Activated naive CD4-positive, alpha-beta T cell treated with anti-CD3 and anti-CD28 coated beads, Interleukin-2, amount 50 U/mL, for 24 hours (primary cell): Measurements from ENCODE around the gene DPP6.
"Not testable (repeated sequence)": the region's sequence is repeated elsewhere in the genome, so short reads cannot be mapped to it uniquely, and the experiment has no call there.

Experiments
- H3K27ac Mint-ChIP-seq: one replicate; pipeline ENCODE4 v1.8.0; 2021; ENCODE audit warnings: mild to moderate bottlenecking, mixed read lengths
- H3K27me3 Mint-ChIP-seq: one replicate; pipeline ENCODE4 v1.8.0; 2021; ENCODE audit warnings: mixed read lengths
- H3K36me3 Mint-ChIP-seq: one replicate; pipeline ENCODE4 v1.8.0; 2021; ENCODE audit warnings: mixed read lengths
- H3K4me1 Mint-ChIP-seq: one replicate; pipeline ENCODE4 v1.8.0; 2021; ENCODE audit warnings: mixed read lengths
- H3K4me3 Mint-ChIP-seq: one replicate; pipeline ENCODE4 v1.8.0; 2021; ENCODE audit warnings: mild to moderate bottlenecking, mixed read lengths
- H3K9me3 Mint-ChIP-seq: one replicate; pipeline ENCODE4 v1.8.0; 2021; ENCODE audit warnings: mixed read lengths

Gene DPP6

DNA sequence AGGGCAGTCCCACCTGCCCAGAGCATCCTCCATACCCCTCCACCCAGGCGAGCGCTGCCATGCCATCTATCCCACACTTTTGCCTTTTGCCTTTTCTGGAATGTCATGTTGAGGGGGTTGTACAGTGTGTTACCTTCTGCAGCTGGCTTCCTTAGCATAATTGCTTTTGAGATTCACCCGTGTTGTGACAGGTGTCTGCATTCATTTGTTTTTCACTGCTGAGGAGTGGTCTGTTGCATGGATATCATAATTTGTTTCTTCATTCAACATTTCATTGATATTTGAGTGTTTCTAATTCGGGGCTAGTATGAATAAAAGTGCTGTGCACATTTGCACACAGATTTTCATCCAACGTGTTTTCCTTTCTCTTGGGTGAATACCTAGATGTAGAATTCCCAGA lies 596.8 kb downstream of the DPP6 start:
- Mint-ChIP-seq H3K36me3 (no peaks in the 10 kb centered on the region), H3K27me3 (no peaks in the 10 kb centered on the region), H3K27ac (no peak overlapping the region), H3K4me1 (no peaks in the 10 kb centered on the region), H3K9me3 (no peaks in the 10 kb centered on the region), H3K4me3 (no peak overlapping the region)

DNA sequence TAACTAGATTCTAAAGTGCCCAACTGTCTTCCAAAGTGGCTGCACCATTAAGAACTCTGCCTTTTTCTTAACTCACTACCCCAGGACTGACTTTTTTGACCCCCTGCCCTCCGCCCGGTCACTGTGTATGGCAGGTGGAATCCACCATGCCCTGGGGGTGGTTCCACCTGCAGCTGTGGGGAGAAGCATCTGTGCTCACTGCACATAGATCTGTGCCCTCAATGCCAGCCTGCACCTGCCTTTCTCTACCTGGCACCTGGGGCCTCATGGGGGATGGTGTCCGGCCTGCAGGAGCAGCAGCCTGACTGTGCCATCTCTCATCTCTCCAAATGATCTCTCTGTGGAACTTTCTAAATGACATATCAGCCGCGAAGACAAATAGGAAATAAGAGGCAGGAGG lies 597.2 kb downstream of the DPP6 start:
- no peaks in the 10 kb centered on the region for H3K4me1 Mint-ChIP-seq
- no peaks in the 10 kb centered on the region for H3K27me3 Mint-ChIP-seq
- no peak overlapping the region for H3K4me3 Mint-ChIP-seq
- H3K36me3 Mint-ChIP-seq: no peaks in the 10 kb centered on the region
- H3K9me3 Mint-ChIP-seq: no peaks in the 10 kb centered on the region
- H3K27ac Mint-ChIP-seq: no peak overlapping the region

- H3K27ac Mint-ChIP-seq: no peak overlapping the region
- H3K4me1 Mint-ChIP-seq: no peaks in the 10 kb centered on the region
- H3K27me3 Mint-ChIP-seq: no peaks in the 10 kb centered on the region
- no peaks in the 10 kb centered on the region for H3K36me3 Mint-ChIP-seq
- no peak overlapping the region for H3K4me3 Mint-ChIP-seq
- no peaks in the 10 kb centered on the region for H3K9me3 Mint-ChIP-seq
These were observed 598.1 kb downstream of the DPP6 start for GRCh38 chr7:154650275-154650674.

- Mint-ChIP-seq H3K9me3 (no peaks in the 10 kb centered on the region), H3K4me3 (no peak overlapping the region), H3K27me3 (no peaks in the 10 kb centered on the region), H3K27ac (no peak overlapping the region), H3K4me1 (no peaks in the 10 kb centered on the region), H3K36me3 (no peaks in the 10 kb centered on the region)
These were observed 599.3 kb downstream of the DPP6 start for GRCh38 chr7:154651501-154651900.

- no peak overlapping the region for H3K27ac Mint-ChIP-seq
- H3K36me3 Mint-ChIP-seq: no peaks in the 10 kb centered on the region
- H3K4me3 Mint-ChIP-seq: no peak overlapping the region
- H3K9me3 Mint-ChIP-seq: no peaks in the 10 kb centered on the region
- H3K27me3 Mint-ChIP-seq: no peaks in the 10 kb centered on the region
- H3K4me1 Mint-ChIP-seq: no peaks in the 10 kb centered on the region
These were observed 600.4 kb downstream of the DPP6 start for GRCh38 chr7:154652564-154652963.

- H3K9me3 Mint-ChIP-seq: no peaks in the 10 kb centered on the region
- H3K4me3 Mint-ChIP-seq: no peak overlapping the region
- no peak overlapping the region for H3K27ac Mint-ChIP-seq
- H3K36me3 Mint-ChIP-seq: no peaks in the 10 kb centered on the region
- H3K27me3 Mint-ChIP-seq: no peaks in the 10 kb centered on the region
- no peaks in the 10 kb centered on the region for H3K4me1 Mint-ChIP-seq
These were observed 601.1 kb downstream of the DPP6 start for GRCh38 chr7:154653281-154653680.

DNA sequence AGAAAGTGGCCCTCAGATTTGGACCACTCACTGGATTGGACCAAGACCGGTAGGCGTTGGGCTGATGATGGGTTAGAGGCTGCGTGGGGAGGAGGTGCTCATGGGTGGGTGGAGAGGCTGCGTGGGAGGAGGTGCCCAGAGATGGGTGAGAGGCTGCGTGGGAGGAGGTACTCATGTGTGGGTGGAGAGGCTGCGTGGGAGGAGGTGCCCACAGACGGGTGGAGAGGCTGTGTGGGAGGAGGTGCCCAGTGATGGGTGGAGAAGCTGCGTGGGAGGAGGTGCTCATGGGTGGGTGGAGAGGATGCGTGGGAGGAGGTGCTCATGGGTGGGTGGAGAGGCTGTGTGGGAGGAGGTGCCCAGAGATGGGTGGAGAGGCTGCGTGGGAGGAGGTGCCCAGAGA lies 604.4 kb downstream of the DPP6 start:
- H3K27ac Mint-ChIP-seq: no peak overlapping the region
- H3K36me3 Mint-ChIP-seq: no peaks in the 10 kb centered on the region
- H3K27me3 Mint-ChIP-seq: no peaks in the 10 kb centered on the region
- no peaks in the 10 kb centered on the region for H3K9me3 Mint-ChIP-seq
- no peak overlapping the region for H3K4me3 Mint-ChIP-seq
- H3K4me1 Mint-ChIP-seq: no peaks in the 10 kb centered on the region

DNA sequence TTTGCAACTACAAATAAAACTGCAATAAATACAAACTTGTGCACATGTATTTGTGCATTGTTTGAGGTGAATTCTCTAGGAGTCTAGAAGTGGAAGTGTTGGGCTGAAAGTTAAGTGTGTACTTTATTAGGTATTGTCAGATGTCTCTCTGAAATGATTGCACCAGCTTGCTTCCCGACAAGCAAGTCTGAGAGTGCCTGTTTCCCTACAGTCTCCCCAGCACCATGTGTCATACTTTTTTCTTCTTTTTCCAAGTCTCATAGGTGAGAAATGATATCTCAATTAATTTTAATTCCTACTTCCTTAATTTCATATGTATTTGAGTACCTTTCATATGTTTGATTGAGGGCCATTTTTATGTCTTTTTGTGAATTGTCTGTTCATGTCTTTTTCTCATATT lies 614.6 kb downstream of the DPP6 start:
- peaks cover under 1% of the 10 kb centered on the region for H3K27me3 Mint-ChIP-seq
- H3K36me3 Mint-ChIP-seq: no peaks in the 10 kb centered on the region
- H3K4me3 Mint-ChIP-seq: no peak overlapping the region
- H3K27ac Mint-ChIP-seq: no peak overlapping the region
- peaks cover 18% of the 10 kb centered on the region for H3K9me3 Mint-ChIP-seq
- no peaks in the 10 kb centered on the region for H3K4me1 Mint-ChIP-seq

- H3K27ac Mint-ChIP-seq: no peak overlapping the region
- peaks cover 3% of the 10 kb centered on the region for H3K27me3 Mint-ChIP-seq
- no peaks in the 10 kb centered on the region for H3K36me3 Mint-ChIP-seq
- H3K4me3 Mint-ChIP-seq: no peak overlapping the region
- no peaks in the 10 kb centered on the region for H3K4me1 Mint-ChIP-seq
- peaks cover 2% of the 10 kb centered on the region for H3K9me3 Mint-ChIP-seq
These were observed 620.6 kb downstream of the DPP6 start for GRCh38 chr7:154672659-154673415.

DNA sequence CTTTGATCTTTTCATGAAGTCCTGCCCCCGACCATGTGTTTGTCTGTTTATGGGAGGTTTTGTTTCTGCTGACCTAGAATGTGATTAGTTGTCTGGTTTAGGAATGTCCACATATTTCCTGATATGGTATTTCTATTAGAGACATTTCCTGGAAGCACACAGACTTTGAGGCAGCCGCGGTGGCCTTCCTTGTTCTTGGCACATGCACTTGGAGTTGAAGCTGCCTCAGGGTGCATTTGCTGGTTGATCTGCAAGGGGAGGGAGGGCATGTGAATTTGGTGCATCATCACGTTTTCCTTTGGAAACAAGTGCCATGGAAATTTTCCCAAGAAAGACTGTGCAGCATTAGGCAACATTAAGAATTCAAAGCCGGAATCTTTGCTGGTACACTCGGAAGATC lies 622.0 kb downstream of the DPP6 start:
- Mint-ChIP-seq H3K27me3 (peaks cover 3% of the 10 kb centered on the region), H3K27ac (no peak overlapping the region), H3K9me3 (no peaks in the 10 kb centered on the region), H3K4me3 (no peak overlapping the region), H3K4me1 (no peaks in the 10 kb centered on the region), H3K36me3 (no peaks in the 10 kb centered on the region)

DNA sequence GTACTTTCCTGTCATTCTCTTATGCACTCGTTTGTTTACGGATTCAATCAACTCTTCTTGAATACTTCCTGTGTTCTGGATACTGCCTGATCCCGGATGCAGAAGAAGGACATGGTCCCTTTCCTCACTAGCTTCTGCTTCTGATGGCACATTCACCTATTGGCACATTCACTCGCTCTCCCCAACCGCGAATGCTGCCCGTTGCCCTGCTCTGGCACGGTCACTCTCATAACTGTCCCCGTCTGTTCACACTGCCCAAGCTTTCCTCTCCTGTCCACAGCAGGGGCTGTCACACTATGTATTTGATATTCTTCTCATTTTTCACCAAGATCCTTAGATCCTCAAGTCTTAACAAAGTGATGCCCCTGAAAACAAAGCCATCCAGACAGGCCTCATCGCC lies 623.4 kb downstream of the DPP6 start:
- no peak overlapping the region for H3K4me3 Mint-ChIP-seq
- H3K9me3 Mint-ChIP-seq: no peaks in the 10 kb centered on the region
- no peak overlapping the region for H3K27ac Mint-ChIP-seq
- H3K36me3 Mint-ChIP-seq: no peaks in the 10 kb centered on the region
- H3K4me1 Mint-ChIP-seq: no peaks in the 10 kb centered on the region
- peaks cover 3% of the 10 kb centered on the region for H3K27me3 Mint-ChIP-seq

GRCh38 chr7:154676033-154676421 lies 623.8 kb downstream of the DPP6 start:
- H3K27ac Mint-ChIP-seq, H3K4me3 Mint-ChIP-seq, H3K36me3 Mint-ChIP-seq, H3K9me3 Mint-ChIP-seq, H3K4me1 Mint-ChIP-seq, H3K27me3 Mint-ChIP-seq: not testable (repeated sequence)

DNA sequence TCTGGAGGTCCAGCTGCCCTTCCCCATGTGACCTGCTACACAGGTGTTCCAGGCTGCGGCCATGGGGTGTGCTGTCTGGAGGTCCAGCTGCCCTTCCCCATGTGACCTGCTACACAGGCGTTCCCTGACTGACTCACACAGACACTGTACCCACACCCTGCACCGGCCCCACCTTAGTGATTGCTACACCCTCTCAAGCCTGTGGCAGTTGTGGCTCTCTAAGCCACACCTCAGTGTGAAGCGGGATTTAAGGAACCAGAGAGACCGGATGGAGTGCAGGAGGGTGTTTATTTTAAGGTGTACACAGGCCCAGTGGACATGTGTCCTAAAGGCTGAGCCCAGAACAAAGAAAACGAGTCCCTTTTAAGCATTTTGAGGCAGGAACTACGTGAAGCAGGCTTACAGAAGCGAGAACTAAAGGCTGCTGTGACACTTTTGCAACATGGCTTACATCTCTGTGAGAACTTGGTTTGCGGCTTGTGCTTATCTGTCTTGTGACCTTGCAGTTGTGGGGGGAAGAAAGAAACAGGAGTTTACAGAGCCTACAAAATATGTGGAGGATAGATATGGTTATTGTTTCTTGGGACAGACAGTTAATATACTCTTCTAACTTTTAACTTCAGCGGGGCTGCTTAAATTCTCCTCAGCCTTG lies 624.4 kb downstream of the DPP6 start:
- peaks cover 3% of the 10 kb centered on the region for H3K27me3 Mint-ChIP-seq
- H3K36me3 Mint-ChIP-seq: no peaks in the 10 kb centered on the region
- H3K4me1 Mint-ChIP-seq: no peaks in the 10 kb centered on the region
- H3K9me3 Mint-ChIP-seq: no peaks in the 10 kb centered on the region
- H3K27ac Mint-ChIP-seq: no peak overlapping the region
- H3K4me3 Mint-ChIP-seq: no peak overlapping the region

GRCh38 chr7:154677454-154677853 lies 625.3 kb downstream of the DPP6 start:
- Mint-ChIP-seq H3K36me3 (no peaks in the 10 kb centered on the region), H3K27me3 (peaks cover 2% of the 10 kb centered on the region), H3K4me1 (no peaks in the 10 kb centered on the region), H3K9me3 (no peaks in the 10 kb centered on the region), H3K27ac (no peak overlapping the region), H3K4me3 (no peak overlapping the region)

- H3K27ac Mint-ChIP-seq: not testable (repeated sequence)
These were observed 625.9 kb downstream of the DPP6 start for GRCh38 chr7:154678001-154678550.

GRCh38 chr7:154679379-154680053 lies 627.3 kb downstream of the DPP6 start:
- H3K27me3 Mint-ChIP-seq: peaks cover 2% of the 10 kb centered on the region
- no peaks in the 10 kb centered on the region for H3K36me3 Mint-ChIP-seq
- H3K9me3 Mint-ChIP-seq: no peaks in the 10 kb centered on the region
- no peaks in the 10 kb centered on the region for H3K4me1 Mint-ChIP-seq
- H3K27ac Mint-ChIP-seq: no peak overlapping the region
- H3K4me3 Mint-ChIP-seq: no peak overlapping the region

More at GRCh38 chr7:154678001-154678550, 625.9 kb downstream of the DPP6 start:
- not testable (repeated sequence) for H3K4me1 Mint-ChIP-seq, H3K4me3 Mint-ChIP-seq, H3K9me3 Mint-ChIP-seq, H3K36me3 Mint-ChIP-seq, H3K27me3 Mint-ChIP-seq
